DMS79 treated with DMSO at 0.1 percent for 48 hours (cell line): ENCODE data around the gene FADS3.

Source experiments
- DNase-seq: peaks from one replicate; lab custom pipeline; 2025; lab: John Stamatoyannopoulos, UW

FADS3 gene

GRCh38 chr11:61834278-61835048 lies 56.9 kb downstream of the FADS3 start:
- DNase-seq = peak; percentile 65

- no peak for DNase-seq
Measured at GRCh38 chr11:61833926-61834277, 57.4 kb downstream of the FADS3 start.

GRCh38 chr11:61833471-61833870 lies 57.9 kb downstream of the FADS3 start:
- DNase-seq = no peak

- DNase-seq = peak; percentile 15
Measured at GRCh38 chr11:61832754-61833153, 58.6 kb downstream of the FADS3 start.

- no peak for DNase-seq
Measured at GRCh38 chr11:61832207-61832606, 59.1 kb downstream of the FADS3 start.

- peak; percentile 16 for DNase-seq
Measured at GRCh38 chr11:61830237-61831105, 60.9 kb downstream of the FADS3 start.

GRCh38 chr11:61829806-61830205 lies 61.5 kb downstream of the FADS3 start:
- DNase-seq = no peak

GRCh38 chr11:61828629-61829407 lies 62.5 kb downstream of the FADS3 start:
- DNase-seq = peak; percentile 60

GRCh38 chr11:61828379-61828628 lies 63.0 kb downstream of the FADS3 start:
- DNase-seq = no peak

GRCh38 chr11:61827571-61828378 lies 63.6 kb downstream of the FADS3 start, which contains the start of gene FADS2:
TSS of gene FADS2 (plus strand) at chr11:61828300. CDS start at chr11:61828391, 91 bp downstream.
- peak; percentile 92 for DNase-seq

GRCh38 chr11:61826930-61827570 lies 64.3 kb downstream of the FADS3 start:
- peak; percentile 83 for DNase-seq
